HG03060 (cell line): ENCODE data around the gene XRCC3.
"Not testable (repeated sequence)": the region's sequence is repeated elsewhere in the genome, so short reads cannot be mapped to it uniquely, and the experiment has no call there.

Experiments used
- ATAC-seq: cut with Tn5 transposase; IDR thresholded peaks from one replicate; pipeline ENCODE4 v1.9.1; 2021; ENCODE audit warnings: low read depth, moderate number of reproducible peaks; ENCODE audit not compliant: unreplicated experiment

The XRCC3 gene

DNA sequence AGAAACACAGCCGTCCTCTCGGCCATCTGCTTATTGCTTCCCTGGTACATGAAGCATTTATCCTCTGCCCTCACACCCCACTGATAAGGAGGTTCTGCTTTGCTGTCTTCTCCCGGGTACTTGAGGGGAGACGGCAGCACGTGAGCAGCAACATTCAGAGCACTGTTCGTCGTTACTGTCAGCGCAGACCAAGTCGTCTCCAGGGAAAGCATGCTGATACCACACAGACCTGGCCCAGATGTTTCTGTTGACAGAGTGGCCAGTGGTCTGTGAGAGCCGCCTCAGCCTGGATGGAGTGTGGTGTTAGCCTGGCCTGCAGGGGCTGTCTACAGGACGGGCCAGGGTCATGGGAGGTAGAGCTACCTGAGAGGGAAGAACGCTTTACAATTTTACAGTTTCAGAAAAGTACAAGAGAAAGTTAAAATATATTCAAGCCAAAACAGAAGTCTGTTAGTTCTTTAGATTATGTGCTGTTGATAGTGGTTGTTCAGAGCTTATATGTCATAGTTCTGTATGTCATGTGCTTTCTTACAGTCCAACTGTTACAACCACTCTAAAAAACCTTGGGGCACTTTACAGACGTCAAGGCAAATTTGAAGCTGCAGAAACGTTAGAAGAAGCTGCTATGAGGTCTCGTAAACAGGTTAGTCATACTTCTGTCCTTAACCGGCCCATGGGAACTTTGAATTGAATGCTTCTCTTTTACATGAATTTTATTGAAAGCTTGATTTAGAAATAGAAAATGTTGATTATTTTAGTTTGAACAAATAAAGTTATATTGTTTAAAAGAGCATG, 38.2 kb downstream of the XRCC3 start:
- ATAC-seq = no peak

- no peak for ATAC-seq
Observed at GRCh38 chr14:103675957-103676356, 39.3 kb downstream of the XRCC3 start.

- ATAC-seq = no peak
Observed at GRCh38 chr14:103671911-103672310, 43.3 kb downstream of the XRCC3 start.

GRCh38 chr14:103669370-103669769, 45.9 kb downstream of the XRCC3 start:
- ATAC-seq = no peak

- no peak for ATAC-seq
Observed at GRCh38 chr14:103668117-103668516, 47.1 kb downstream of the XRCC3 start.

DNA sequence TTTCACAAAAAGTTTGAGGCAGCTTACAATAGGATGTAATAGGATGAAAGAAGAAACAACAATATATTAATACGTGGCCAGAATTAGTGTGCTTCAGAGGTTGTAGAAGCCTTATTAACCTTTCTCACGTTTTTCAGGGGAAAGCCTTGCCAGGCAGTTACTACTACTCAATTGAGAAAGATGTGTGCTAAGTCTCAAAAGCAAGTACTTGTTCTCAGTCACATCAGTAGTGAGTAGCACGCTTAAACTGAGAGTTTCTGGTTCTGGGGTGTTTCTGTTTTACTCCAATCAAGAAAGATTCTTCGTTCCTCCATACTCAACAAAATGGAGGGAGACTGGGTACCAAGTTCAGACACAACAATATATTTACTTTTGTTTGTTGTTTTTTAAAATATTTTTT, 47.6 kb downstream of the XRCC3 start:
- no peak for ATAC-seq

- ATAC-seq = no peak
Observed at GRCh38 chr14:103663506-103663905, 51.7 kb downstream of the XRCC3 start.

DNA sequence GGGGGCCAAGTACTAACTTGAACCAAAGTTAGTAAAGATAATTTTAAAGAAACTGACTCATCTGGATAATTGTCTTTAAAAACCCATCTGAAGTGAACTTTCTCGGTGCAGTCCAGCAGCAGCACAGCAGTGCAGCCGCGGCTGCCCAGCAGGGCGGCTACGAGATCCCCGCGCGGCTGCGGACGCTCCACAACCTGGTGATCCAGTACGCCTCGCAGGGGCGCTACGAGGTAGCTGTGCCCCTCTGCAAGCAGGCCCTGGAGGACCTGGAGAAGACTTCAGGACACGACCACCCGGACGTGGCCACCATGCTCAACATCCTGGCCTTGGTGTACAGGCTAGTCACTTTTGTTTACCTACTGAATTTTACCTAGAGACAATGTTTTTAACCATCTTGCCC, 52.7 kb downstream of the XRCC3 start:
- no peak for ATAC-seq

DNA sequence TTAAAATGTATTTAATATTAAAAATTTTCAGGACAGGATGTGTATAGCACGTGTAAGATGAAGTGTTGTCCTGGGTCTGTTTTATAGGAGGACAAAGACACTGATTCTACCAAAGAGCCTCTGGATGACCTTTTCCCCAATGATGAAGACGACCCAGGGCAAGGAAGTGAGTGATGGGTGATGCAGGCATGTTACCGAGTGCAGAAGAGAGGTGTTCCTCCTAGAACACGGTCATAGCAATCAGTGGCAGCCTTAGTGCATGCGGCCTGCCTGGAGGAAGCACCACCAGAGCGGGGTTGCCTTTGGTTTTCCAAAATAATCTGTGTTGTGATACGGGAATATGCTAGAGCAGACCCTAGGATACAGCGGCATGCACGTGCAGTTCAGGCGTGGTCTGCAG, 53.2 kb downstream of the XRCC3 start:
- ATAC-seq = no peak

DNA sequence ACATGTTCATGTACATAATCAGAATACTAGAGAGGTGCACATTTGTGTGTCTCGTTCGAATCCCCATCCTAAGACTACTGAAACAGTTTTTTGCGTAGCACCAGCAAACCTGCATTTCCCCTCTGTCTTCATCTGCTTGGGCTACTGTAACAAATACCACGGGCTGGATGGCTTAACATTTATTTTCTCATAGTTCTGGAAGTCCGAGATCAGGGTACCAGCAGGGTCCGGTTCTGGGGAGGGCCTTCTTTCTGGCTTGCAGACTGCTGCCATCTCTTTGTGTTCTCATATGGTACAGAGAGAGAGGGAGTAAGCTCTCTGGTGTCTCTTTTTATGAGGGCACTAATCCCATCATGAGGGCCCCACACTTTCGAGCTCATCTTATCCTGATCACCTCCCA, 55.6 kb downstream of the XRCC3 start:
- no peak for ATAC-seq

DNA sequence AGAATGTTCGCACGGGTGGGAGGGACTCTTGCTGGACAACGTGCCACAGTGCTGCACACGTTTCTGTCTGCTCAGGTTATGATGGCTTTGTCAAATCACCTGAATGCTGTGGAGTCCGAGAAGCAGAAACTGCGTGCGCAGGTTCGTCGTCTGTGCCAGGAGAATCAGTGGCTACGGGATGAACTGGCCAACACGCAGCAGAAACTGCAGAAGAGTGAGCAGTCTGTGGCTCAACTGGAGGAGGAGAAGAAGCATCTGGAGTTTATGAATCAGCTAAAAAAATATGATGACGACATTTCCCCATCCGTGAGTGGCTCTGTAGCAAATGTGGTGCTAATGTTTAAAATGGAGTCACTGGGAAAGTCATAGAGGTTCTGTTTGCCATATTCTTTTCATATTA, 57.8 kb downstream of the XRCC3 start:
- ATAC-seq = no peak

DNA sequence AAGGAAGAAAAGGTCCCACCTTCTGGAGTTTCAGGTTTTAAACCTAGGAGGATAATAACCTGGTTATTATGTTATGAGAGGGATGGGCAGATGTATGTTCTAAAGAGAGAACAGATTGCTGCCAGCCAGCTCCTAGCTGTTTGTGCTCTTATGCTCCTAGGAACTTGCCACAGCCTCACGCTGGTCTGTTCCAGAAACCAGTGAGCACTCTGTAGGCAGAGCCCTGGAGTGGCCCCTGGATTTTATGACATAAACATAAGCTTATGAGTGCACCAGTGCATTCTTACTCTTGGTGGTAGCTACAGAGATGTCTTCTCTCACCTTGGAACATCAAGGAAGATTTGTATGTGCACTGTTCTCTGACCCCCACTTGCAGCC, 58.5 kb downstream of the XRCC3 start:
- ATAC-seq = no peak

DNA sequence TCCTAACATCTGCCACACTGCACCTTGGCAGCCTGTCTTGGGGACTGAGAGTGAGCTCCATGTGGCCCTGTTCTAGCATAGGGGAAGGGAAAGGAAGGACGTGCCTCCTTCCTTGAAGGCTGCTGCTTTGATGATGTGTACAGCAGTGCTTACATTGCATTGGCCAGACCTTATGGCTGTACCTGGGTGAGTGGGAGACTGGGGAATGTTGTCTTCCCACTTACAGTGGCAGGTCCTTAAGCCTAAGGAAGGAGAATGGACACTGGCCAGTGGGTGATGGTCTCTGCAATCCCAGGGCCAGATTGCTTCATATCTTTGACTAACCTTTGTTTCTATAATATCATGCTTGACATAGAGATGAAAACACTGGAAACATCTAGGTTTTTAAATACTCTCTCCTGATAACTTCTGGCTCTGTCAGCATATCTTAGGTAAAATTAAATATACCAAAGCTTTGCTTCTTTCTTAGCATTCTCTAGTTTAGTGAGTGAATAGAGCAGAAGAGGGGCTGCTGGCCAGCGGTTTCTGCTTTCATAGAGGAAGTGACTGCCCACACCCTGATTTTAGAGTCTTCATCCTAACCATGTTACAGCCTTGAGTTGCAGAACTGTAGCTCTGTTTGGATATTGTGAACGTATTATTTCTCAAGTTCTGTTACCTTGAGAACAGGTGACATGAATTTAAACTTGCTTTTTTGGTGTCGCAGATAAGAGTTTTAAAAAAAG, 59.1 kb downstream of the XRCC3 start:
- no peak for ATAC-seq

- no peak for ATAC-seq
Observed at GRCh38 chr14:103654619-103655018, 60.6 kb downstream of the XRCC3 start.

GRCh38 chr14:103653805-103654204, 61.4 kb downstream of the XRCC3 start:
- no peak for ATAC-seq

DNA sequence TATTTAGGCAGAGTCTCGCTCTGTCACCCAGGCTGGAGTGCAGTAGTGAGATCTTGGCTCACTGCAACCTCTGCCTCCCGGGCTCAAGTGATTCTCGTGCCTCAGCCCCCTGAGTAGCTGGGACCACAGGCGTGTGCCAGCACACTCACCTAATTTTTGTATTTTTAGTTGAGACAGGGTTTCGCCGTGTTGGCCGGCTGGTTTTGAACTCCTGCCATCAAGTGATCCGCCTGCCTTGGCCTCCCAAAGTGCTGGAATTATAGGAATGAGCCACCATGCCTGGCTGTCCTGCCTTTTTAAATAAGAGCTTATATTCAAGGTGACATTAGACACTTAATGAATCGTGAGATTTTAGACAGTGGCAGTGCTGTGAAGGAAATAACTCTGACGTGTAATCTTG, 61.9 kb downstream of the XRCC3 start:
- not testable (repeated sequence) for ATAC-seq

DNA sequence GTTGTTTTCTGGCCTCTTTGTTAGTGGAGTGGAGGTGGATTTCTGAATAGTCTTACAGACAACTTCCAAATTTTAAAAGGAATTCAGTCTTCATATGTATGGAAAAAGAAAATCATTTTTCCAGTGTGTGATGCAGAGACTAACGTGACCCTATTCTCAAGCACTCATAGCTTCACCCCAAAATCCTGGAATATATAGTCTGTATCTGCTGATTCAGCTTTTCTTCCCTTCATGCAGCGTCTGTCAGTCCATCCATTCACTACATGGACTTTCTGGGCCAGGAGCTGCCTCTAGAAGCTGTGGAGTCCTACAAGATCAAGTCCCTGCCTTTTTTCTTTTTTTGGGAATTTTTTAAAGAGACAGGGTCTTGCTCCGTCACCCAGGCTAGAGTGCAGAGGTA, 62.4 kb downstream of the XRCC3 start:
- ATAC-seq = no peak

GRCh38 chr14:103651585-103651984, 63.7 kb downstream of the XRCC3 start:
- no peak for ATAC-seq

- no peak for ATAC-seq
Observed at GRCh38 chr14:103650213-103650612, 65.0 kb downstream of the XRCC3 start.

DNA sequence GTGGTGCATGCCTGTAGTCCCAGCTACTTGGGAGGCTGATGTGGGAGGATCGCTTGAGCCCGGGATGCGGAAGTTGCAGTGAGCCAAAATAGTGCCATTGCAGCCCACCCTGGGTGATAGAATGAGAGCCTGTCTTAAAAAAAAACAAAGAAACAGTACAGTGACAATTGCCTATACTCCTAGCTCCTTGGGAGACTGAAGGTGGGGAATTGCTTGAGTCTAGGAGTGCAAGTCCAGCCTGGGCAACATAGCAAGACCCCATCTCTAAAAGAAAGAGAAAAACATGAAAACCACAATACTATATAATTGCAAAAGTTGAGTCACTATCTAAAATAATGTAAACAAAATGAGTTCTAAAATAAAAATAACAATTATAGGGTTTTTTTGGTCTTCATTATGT, 66.2 kb downstream of the XRCC3 start:
- ATAC-seq = no peak
